Measurements from ENCODE around the gene RICTOR.

- no peak for TF ChIP-seq POLR2A (IDR thresholded peaks at IDR 0.05; ENCODE audit: low read depth, low read length)
- TF ChIP-seq EZH2 (IDR thresholded peaks at IDR 0.05; ENCODE audit: borderline replicate concordance, low read depth, low read length, severe bottlenecking) = no peak
- TF ChIP-seq, protein P1, sequence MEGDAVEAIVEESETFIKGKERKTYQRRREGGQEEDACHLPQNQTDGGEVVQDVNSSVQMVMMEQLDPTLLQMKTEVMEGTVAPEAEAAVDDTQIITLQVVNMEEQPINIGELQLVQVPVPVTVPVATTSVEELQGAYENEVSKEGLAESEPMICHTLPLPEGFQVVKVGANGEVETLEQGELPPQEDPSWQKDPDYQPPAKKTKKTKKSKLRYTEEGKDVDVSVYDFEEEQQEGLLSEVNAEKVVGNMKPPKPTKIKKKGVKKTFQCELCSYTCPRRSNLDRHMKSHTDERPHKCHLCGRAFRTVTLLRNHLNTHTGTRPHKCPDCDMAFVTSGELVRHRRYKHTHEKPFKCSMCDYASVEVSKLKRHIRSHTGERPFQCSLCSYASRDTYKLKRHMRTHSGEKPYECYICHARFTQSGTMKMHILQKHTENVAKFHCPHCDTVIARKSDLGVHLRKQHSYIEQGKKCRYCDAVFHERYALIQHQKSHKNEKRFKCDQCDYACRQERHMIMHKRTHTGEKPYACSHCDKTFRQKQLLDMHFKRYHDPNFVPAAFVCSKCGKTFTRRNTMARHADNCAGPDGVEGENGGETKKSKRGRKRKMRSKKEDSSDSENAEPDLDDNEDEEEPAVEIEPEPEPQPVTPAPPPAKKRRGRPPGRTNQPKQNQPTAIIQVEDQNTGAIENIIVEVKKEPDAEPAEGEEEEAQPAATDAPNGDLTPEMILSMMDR (IDR thresholded peaks at IDR 0.05; ENCODE audit: extremely low read depth in 1 of 2, insufficient read depth in 1 of 2, low read depth in 1 of 2, low read length in 2 of 2) = no peak
- no peak for TF ChIP-seq POLR2AphosphoS5 (IDR thresholded peaks at IDR 0.05; ENCODE audit: insufficient read depth, low read depth, low read length)
Measured at GRCh38 chr5:39113354-39113953, 39.3 kb upstream of the RICTOR start.
